WTC11 (cell line): Measurements from ENCODE around the gene SKI.

Experiments used
- CREB1 ChIP-seq: sonication (generic); formaldehyde crosslinking; IDR thresholded peaks from 2 replicates; pipeline ENCODE4 v1.8.0; 2023; ENCODE audit warnings: mild to moderate bottlenecking, missing genetic modification reagents
- ELF4 ChIP-seq: sonication (generic); formaldehyde crosslinking; IDR thresholded peaks from 2 replicates; pipeline ENCODE4 v1.8.1; 2022; ENCODE audit warnings: low read depth, mild to moderate bottlenecking, moderate library complexity, missing genetic modification reagents
- JUN ChIP-seq: sonication (generic); formaldehyde crosslinking; IDR thresholded peaks from 2 replicates; pipeline ENCODE4 v1.8.0; 2023; ENCODE audit warnings: mild to moderate bottlenecking, missing genetic modification reagents
- MXD4 ChIP-seq: fragments of 250-450 bp; sonication (Bioruptor Pico); IDR thresholded peaks from 2 replicates; pipeline ENCODE4 v1.8.0; 2021; ENCODE audit warnings: mild to moderate bottlenecking, moderate library complexity, borderline replicate concordance
- ZNF416 ChIP-seq: fragments of 250-450 bp; sonication (Bioruptor Pico); IDR thresholded peaks from 2 replicates; pipeline ENCODE4 v1.9.0; 2021; ENCODE audit warnings: mild to moderate bottlenecking, inconsistent platforms
- TF ChIP-seq, protein P1 (sequence below): fragments of 200-600 bp; IDR thresholded peaks from 2 replicates; pipeline ENCODE4 v1.8.0; 2022; ENCODE audit warnings: antibody characterized with exemption
- TF ChIP-seq, protein P2 (sequence below): sonication (generic); formaldehyde crosslinking; IDR thresholded peaks from 2 replicates; pipeline ENCODE4 v1.8.0; 2022; ENCODE audit warnings: mild to moderate bottlenecking, missing genetic modification reagents

DNA sequence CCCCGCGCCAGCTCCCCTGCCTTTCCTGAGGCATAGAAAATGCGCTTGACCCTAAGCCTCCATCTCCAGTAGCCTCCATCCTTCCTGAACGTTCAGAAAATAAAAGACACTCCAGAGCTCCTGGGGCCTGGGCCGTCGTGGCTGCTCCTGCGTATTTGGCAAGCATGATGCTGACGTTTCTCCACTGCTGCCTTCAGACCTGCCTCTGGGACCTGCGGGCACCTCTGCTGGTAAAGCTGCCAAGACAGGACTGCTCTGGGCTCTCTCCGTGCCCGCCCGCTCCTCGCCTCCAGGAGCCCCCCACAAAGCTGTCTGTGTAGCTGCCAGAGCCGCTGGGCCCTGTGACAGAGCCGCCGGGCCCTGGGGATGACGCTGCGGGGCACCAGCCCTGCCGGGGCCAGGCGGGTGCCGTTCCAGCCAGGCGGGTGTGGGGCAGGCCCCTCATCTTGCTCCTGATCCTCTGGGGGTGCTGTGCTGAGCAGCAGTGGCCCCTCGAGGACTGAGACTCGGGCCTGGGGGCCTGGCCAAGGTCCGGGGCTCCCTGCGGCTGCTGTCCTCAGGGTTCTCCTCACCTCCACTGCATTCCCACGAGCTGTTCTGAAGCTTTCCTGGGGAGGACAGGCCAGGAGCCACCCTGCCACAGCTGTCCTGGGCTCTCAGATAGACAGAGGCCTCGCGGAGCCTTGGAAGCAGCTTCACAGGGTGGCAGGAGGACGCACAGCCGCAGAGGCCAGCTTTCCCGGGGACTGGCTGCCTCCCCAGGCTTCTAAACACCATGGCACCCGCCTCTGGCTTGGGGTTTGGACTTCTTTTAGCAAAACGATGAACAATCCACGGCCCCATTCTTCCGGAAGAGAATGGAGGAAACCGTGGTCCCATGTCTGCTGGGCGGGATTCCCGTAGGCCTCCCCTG lies 115.2 kb downstream of the SKI start:
- TF ChIP-seq, protein P1, sequence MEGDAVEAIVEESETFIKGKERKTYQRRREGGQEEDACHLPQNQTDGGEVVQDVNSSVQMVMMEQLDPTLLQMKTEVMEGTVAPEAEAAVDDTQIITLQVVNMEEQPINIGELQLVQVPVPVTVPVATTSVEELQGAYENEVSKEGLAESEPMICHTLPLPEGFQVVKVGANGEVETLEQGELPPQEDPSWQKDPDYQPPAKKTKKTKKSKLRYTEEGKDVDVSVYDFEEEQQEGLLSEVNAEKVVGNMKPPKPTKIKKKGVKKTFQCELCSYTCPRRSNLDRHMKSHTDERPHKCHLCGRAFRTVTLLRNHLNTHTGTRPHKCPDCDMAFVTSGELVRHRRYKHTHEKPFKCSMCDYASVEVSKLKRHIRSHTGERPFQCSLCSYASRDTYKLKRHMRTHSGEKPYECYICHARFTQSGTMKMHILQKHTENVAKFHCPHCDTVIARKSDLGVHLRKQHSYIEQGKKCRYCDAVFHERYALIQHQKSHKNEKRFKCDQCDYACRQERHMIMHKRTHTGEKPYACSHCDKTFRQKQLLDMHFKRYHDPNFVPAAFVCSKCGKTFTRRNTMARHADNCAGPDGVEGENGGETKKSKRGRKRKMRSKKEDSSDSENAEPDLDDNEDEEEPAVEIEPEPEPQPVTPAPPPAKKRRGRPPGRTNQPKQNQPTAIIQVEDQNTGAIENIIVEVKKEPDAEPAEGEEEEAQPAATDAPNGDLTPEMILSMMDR, result no peak
- TF ChIP-seq MXD4 (CRISPR knock-in tag) (no peak), CREB1 (CRISPR knock-in tag) (no peak), ELF4 (no peak), ZNF416 (CRISPR knock-in tag) (no peak), JUN (CRISPR knock-in tag) (no peak)
- TF ChIP-seq, protein P2, sequence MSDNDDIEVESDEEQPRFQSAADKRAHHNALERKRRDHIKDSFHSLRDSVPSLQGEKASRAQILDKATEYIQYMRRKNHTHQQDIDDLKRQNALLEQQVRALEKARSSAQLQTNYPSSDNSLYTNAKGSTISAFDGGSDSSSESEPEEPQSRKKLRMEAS (CRISPR knock-in tag), result no peak
